Measurements from ENCODE around the gene GUK1.

The GUK1 gene, protein sequence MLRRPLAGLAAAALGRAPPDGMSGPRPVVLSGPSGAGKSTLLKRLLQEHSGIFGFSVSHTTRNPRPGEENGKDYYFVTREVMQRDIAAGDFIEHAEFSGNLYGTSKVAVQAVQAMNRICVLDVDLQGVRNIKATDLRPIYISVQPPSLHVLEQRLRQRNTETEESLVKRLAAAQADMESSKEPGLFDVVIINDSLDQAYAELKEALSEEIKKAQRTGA

DNA sequence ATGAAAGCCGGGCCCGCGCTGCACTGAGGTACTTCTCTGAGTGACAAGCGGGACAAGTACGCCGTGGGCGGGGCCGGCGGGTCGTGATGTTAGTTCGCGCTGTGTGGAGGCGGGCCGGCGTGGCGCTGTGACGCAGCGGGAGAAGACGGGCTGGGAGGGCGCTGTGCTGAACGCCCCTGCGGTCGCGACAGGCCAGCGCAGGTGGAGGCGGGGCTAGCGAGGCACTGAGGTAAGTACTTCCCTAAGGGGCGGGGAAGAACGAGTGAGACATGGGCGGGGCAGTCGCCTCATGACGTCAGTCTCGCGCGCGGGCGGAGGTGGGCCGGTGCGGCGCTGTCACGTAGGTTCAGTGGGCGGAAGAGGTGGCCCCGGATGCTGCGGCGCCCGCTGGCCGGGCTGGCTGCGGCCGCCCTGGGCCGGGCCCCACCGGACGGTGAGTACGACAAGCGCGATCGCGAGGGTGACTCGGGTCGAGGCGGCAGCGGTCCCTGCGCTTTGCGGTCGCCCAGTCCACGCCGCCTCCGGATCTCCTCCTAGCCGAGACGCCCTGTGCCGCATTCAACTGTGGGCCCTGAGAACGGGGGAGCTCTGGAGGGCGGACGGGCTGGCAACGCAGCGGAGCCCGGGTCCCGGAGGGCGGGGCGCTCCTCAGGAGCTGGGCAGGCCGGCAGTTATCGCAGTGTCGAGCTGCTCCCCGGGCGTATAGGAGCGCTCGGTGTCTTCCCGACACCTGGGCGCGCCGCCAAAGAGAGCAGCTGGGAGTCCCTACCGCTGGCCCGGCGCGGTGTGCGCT lies at the start of gene GUK1:
Gene GUK1 (plus strand): TSS at position 349 of the 793 bp plus-strand sequence. CDS start 24 bp downstream, at position 373.
- DNase-seq = peak; percentile 99

DNA sequence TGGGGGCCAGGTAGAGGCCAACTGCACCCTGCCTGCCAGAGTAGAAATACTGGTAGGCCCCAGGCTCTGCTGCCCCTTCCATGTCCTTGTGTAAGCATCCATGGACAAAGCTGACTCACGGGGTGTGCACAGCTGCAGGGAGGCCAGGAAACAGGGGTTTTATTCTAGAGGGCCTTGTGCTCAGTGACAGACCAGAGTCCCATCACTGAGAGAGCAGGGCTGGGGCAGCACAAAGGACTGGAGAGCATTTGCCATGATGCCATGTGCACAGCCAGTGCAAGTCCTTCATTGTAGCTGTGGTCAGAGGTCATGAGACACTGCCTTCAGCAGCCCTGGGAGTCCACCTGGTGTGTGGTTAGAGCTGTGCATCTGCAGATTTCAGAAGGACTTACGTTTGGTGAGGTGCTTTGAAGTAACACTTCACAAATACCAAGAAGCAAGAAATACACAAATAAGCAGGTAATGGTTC lies 49.4 kb upstream of the GUK1 start:
- peak; percentile 25 for DNase-seq

DNA sequence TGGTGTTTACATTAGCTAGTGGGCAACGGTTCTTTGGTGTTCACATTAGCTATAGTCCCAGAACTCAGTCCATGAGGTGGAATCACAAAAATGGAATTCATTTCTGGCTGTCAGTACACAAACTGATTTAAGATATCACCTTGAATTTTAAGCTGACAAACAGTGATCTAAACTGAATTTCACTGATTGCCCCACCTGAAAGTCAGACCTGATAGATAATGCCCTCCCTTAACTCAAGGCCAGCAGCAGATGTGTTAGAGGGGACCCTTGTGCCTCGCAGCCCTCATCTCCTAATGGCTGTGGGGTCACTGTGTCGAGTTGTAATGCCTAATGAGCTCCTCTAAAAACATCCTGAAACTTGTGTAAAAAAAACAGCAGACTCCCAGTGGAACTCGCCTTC lies 49.0 kb upstream of the GUK1 start:
- DNase-seq = no peak

DNA sequence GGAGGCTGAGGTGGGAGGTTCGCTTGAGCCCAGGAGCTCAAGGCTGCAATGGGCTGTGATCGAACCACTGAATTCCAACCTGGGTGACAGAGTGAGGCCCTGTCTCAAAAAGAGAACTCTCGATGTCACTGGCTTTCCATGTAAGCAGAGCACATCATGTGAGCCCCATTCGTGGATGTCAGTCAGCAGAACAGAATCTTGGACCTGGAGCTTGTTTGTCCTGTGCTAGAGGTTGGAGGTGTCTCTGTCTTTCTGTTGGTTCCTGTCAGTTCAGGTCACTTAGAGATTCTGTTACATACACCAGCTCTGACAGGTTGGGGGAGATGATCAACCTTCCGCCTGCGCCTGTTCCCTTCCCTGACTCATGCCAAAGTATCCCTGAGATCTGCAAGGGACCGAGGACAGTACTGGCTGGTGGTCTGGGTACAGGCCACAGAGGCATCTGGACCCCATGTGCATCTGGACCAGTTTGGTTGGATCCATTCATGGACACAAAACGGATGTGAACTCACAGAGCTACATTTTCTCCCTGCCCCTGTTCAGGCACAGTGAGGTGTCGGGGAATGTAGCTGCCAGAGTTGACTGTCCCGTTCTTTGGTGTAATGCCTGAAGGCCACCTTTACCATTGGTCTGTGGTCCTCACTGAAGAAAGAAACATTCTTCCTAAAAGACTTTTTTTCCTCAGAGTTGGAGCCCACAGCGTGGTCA lies 47.6 kb upstream of the GUK1 start:
- no peak for DNase-seq

DNA sequence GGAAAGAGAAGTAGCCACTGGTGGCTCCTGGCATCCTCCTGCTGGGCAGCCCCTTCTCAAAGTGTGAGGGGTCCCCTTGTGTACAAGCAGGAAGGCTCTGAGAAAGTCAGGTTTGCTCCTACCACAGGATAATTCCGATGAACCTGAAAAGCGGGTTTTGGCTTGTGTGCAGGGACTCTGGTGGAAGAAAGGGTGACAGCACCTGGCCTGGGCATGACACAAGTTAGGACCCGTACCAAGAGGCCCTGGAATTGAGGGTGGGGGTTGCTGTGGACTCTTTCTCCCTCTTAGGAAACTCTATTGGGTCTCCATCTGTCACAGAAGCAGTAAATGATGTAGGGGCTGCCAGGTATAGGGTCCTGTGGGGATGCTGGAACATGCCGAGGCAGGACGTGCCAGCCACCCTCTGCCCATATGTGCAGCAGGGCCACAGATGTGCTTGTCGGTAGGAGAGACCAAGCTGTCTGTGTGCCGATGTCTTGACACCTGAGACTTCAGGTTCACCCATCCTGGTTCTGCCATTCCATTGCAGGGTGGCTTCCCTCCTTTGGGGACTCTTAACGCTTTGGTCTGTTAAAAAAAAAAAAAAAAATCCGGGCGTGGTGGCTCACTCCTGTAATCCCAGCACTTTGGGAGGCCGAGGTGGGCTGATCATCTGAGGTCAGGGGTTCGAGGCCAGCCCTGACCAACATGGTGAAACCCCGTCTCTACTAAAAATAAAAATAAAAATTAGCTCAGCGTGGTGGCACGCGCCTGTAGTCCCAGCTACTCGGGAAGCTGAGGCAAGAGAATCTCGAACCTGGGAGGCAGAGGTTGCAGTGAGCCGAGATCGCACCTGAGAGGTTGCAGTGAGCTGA lies 46.8 kb upstream of the GUK1 start:
- DNase-seq = no peak

DNA sequence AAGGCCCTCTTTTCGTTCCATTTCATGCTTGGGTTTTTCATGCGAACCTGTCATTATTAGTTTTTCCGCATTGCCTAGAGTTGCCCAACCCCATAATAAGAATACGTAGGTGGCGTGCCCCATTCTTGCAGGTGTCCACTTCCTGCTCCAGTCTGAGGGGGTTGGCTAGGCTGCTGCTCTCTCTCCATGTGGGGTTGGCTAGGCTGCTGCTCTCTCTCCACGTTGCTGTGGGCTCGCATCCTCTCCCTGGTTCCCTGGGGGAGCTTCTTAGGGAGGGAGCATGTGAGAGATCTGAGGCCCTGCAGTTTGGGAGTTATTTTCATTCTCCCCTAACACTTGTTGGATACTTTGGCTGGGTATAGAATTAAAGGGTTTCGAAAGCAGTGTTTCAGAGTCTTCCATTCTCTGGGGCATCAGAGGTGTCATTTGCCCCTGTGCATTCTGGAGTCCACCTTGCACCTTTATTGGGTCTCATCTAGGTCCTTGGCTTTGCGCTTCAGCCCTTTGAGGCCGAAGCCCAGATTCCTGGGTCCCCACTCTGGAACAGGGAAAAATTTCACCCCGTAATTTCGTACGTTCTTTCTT lies 45.6 kb upstream of the GUK1 start:
- DNase-seq = peak; percentile 8

DNA sequence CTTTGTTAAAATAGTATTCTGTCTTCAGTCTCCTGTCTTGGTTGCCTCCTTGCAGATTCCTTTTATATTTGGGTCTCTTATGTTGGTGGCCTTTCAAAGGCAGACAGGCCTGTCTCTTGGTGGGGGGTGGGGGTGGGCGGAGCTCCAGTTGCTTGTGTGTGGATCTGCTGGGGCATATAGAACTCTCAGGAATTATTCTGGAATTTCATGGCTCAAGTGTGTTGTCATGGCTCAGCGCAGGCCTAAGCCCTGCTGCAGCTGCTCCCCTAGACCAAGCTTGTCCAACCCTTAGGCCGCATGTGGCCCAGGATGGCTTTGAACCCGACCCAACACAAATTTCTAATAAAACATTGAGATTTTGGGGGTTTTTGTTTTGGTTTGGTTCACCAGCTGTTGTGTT lies 44.9 kb upstream of the GUK1 start:
- DNase-seq = no peak

DNA sequence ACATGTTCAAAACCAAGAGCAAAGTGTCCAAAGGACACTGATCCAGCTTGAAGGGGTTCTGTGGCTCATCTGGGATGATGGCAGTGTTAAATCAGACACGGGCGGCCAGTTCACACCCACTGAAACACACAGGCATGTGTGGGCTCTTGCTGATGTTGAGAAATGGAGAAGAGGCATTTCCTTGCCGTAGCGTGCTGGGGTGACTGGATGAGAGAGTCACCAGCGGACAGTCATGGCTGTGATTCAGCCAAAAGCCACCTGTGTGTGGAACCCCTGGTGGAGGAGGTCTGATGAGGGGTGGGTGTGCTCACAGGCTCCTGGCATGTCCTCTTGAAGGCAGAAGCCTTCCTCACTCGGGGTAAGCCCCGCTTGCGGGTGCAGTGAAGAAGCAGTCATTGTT lies 44.1 kb upstream of the GUK1 start:
- DNase-seq = peak; percentile 17

DNA sequence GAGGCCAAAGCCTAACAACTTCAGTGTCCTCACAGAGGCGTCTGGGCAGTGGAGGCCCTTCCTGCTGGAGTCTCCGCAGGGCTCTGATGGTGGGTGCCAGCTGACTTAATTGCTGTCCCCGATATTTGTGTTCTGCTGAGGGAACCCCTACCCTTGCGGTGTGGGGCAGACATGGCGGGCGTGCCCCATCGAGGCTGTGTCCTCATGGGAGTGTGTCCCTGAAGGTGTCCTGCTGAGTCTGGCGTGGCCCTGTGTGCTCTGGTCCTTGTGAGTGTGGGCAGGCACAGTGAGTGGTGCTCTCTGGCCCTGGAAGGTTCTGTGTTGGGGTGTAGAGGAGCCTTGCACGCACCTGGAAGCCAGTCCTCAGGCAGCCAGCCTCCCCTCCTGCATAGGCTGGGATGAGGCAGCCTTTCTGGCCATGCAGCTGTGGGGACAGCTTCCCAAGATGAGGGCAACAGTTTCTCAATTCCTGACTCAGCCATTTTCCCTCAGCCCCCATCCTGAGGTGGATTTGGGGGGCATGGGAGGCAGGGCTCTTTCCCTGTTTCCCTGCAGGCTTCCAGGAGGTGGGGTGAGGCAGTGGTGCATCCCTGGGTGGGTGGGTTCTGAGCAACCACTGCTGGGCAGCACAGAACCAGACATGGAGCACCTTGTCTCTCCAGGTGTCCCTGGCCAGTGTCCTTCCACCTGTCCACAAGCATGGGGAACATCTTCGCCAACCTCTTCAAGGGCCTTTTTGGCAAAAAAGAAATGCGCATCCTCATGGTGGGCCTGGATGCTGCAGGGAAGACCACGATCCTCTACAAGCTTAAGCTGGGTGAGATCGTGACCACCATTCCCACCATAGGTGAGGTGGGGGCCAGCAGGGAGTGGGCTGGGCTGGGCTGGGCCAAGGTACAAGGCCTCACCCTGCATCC lies 43.4 kb upstream of the GUK1 start:
- DNase-seq = peak; percentile 29

DNA sequence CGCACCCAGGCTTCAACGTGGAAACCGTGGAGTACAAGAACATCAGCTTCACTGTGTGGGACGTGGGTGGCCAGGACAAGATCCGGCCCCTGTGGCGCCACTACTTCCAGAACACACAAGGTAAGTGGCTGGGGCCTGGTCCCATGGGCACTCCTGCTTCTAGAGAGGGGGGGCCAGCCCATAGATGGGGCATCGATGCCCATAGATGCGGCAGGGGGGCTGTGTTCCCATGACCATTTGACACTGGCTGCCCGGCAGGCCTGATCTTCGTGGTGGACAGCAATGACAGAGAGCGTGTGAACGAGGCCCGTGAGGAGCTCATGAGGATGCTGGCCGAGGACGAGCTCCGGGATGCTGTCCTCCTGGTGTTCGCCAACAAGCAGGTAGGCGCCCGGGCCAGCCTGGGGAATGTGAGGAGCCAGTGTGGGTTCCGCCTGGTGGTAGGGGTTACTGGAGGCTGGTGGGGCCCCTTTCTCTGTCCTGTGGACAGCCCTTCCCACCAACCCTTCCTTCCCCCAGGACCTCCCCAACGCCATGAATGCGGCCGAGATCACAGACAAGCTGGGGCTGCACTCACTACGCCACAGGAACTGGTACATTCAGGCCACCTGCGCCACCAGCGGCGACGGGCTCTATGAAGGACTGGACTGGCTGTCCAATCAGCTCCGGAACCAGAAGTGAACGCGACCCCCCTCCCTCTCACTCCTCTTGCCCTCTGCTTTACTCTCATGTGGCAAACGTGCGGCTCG lies 42.6 kb upstream of the GUK1 start:
- no peak for DNase-seq

DNA sequence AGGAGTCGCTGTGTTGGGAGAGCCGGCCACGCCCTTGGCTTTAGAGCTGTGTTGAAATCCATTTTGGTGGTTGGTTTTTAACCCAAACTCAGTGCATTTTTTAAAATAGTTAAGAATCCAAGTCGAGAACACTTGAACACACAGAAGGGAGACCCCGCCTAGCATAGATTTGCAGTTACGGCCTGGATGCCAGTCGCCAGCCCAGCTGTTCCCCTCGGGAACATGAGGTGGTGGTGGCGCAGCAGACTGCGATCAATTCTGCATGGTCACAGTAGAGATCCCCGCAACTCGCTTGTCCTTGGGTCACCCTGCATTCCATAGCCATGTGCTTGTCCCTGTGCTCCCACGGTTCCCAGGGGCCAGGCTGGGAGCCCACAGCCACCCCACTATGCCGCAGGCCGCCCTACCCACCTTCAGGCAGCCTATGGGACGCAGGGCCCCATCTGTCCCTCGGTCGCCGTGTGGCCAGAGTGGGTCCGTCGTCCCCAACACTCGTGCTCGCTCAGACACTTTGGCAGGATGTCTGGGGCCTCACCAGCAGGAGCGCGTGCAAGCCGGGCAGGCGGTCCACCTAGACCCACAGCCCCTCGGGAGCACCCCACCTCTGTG lies 41.7 kb upstream of the GUK1 start:
- DNase-seq = no peak

DNA sequence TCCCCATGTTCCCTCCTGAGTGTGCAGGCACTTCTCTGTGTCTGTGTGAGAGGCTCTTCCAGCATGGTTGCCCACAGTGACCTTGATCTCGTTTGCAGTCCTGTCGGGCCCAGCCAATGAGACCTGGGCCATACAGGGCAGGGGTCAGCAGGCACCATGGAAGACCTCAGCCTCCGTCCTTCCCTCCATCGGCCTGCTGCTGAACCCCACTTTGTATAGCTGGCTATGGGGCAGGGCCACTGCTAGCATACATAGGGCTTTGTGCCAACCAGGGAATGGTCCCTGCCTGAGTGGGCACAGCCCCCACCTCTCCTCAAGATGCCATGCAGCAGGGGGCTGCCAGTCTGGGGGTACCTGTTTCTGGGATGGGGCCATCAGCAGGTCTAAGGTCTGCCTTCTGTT lies 40.7 kb upstream of the GUK1 start:
- DNase-seq = no peak

DNA sequence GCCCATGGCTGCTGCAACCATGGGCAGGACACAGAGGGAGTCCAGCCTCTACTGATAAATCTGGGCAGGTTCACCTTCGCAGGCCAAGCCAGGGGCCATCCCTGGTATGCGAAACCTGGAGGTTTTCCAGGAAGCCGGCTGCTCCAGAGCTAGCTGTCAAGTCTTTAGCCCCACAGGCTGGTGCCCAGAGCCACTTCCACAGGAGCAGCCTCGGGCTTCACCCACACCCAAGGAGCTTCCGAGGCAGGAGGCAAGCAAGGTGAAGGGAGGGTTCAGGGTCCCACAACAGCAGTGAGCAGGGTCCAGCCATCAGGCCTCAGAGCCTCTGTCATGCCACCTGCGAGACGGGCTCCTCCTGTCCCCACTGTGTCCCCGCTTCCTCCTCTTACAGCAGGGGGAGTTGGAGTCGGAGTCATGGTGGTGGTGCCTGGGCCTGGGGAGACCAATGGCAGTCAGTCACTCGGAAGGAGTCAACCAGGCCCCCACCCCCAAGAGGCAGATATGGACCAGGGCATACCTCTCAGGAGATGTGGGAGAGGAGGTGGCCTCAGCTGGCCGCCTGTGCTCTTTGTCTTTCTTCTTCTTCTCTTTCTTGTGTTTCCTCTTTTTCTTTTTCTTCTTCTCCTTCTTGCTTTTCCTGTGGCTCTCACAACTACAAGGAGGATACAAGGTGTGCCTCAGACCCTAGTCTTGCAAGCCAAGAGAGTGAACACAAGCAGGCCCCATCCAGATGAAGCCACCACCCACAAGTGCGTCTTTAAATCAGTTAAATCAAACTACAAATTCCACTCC lies 39.1 kb upstream of the GUK1 start:
- no peak for DNase-seq

DNA sequence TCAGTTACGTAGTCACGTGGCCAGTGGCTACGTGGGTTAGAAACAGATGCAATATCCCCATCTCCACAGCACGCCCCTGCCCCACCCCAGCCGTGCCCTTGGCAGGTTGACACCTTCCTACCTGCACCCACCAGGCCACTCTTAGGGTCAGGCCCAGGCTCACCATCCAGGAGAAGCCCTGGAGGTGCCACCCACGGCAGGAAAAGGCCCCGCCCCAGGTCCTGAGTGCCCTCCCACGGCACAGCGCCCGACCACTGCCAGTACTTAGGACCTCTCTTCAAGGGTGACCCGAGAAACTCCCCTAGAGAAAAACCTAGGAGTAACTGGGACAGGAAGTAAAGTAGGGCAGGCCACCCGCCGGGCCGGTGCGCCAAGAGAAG lies 38.5 kb upstream of the GUK1 start:
- DNase-seq = no peak

DNA sequence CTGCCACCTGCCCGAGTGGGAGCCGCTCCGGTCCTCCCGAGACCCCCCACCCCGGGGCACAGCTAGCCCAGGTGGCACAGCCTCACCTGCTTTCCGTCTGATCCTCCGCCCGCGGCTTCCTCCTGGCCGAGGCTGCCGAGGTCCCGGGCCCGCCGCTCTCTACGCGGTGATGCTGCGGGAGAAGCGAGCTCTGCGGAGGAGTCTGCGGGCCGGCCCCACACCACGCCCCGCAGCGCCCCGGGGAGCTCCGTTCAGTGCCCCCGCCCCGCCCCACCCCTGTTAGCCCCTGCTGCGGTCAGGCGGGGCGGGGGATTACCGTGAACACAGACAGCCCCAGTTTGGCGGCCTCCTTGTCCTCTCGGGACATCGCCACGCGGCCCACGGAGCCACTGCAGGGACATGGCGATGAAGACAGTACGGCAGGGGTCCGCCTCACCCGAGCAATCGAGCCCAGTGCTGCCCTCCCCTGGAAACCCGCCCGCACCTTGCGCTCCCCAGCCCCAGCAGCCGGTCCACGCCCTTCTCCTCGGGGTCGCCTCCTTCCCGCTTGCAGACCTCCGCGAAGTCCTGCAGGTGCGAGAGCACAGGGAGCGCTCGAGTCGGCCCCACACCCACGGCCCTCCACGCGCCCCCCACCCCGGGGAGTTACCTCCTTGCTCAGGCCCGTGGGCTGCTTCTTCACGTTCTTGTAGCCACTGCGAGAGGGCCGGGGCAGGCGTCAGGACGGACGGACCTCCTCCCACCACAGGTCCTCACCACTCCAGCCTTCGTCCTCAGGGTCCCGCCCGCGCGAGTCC lies 37.9 kb upstream of the GUK1 start:
- DNase-seq = peak; percentile 62

DNA sequence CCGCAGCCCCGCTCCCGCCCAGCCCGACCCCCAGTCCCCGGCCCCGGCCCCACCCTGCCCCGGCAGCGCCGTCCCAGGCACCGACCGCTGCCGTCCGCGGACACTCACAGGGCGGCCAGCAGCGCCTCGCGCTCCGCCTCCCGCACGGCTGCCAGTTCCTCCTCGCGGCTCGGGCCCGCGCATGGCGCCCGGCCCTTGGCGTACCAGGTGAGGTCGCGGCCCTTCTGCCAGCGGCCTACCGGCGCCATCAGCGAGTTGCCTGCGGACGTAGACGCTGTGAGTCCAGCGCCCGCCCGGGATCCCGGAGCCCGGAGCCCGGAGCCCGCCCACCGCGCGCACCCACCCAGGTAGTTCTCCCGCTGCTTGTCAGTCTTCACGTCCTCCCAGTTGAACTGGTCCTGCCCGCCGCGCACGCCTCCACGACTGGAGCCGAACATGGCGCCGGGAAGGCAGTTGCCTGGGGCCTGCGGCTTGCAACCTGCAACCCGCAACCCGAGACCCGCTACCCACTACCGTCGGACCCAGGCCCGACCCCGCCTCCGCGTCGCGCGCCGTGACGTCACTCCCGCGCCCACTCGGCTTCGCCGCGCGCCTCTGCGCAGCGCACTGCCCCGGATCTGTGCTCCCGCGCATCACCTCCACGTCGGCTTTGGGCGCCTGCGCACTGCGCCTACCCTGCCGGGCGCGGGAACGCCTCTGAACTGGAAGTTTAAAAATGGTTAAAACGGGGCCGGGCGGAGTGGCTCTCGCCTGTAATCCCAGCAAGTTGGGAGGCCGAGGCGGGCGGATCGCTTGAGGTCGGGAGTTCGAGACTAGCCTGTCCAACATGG lies 37.1 kb upstream of the GUK1 start, which contains the start of gene C1orf35:
Gene C1orf35 (minus strand): TSS at position 535 of the 830 bp plus-strand sequence. CDS start 98 bp downstream, at position 437.
- peak; percentile 95 for DNase-seq

DNA sequence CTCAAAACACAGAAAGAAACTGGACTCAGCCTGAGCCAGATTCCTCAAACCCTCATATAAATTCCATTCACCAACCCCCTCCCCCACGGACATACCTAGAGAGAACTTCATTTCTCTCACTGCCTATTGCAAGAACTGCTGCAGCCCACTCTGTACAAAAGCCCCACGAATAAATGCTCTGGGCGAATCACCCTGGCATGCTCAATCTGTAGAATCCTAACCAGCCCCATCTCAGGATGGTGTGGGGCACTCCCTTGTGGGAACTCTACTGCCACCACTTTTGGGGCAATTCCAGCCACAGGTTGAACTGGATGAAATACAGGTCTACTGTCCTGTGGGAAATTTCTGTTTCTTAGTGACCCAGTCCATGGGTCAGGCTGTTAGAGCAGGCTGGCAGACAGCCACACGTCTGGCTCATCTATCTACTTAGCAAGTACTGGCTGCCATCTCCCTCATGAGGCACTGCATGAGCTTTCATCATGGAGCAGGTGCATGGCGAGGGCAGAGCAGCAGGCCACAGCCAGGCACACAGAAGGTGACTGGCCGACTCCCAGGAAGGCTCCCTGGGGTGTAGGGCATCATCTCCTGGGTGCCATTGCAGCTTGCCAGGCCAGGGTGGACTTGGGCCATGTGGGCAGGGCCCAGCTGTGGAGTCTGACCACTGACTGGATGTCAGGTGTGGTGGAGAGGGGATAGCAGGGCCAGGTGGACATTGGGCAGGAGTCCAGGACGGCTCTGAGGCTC lies 35.4 kb upstream of the GUK1 start:
- DNase-seq = no peak

Measured in activated CD4-positive, CD25-positive, alpha-beta regulatory T cell treated with anti-CD3 and anti-CD28 coated beads, Interleukin-2, amount 50 U/mL, for 72 hours (primary cell).